GM21786 (cell line): ENCODE results near the gene THSD4.
"Not testable (repeated sequence)": the region's sequence is repeated elsewhere in the genome, so short reads cannot be mapped to it uniquely, and the experiment has no call there.

Experiments
- ATAC-seq: cut with Tn5 transposase; IDR thresholded peaks from one replicate; pipeline ENCODE4 v1.9.1; 2021; ENCODE audit not compliant: unreplicated experiment

THSD4 gene

DNA sequence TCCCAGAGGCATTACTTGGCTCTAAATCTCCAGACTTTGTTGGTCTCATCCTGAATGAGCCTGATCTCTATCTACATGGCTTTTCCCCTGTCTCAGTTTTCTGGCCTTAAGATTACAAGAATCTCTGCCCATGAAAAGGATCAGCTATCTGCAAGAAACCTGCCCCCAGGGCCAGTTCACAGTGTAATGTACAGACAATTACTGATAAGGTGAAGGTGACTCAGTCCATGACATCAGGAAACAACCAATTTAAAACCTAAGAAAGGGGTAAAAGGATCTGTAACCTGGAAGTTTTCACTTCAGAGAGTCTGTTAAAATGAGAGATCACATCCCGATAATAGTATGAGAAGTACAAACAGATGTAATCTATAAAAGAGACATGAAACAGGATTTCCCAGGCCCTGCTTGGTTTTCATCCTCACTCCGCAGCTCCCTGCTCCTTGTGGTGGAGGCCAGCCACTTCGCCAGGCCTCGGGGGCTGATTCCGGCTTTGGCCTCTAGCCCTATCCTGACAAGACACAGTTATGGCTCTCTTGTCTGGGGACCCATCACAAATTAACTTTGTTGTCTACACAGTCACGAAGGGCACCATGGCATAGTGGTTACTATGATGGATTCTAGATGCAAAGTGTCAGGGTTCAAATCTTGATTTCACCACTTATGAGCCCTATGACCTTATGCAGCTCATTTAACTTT is 136.9 kb downstream of the THSD4 start:
- no peak for ATAC-seq

DNA sequence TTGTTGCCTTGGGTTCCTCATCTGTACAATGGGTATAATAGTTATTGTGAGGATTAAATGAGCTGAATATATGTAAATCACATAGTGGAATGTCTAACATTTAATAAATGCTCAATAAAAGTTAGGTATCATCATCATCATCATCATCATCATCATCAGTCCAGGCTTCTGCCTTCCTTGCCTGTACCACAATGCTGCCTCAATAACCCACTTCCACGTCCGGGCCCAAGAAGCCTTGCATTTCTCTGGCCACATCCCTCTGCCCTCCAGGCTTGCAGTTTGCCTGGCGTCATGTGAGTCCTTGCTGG is 137.4 kb downstream of the THSD4 start:
- no peak for ATAC-seq

DNA sequence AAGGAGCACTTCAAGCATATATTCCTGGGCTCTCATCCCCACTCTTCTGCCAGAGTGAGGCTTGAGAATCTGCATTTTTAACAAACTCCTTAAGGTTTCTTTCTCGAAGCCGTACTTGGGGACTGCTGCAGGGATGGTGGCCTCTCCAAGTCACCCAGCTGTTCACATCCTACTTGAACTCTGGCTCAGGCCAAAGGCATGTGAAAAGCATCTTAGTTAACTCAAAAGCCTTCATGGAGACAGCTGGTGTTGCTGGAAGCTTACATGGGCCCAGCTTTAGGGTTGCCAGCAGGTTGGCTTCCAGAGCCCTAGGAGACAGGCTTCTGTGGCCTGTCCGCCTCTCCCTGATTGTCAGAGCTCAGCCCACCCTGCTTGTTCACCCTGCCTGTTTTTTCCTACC is 139.2 kb downstream of the THSD4 start:
- ATAC-seq: no peak

DNA sequence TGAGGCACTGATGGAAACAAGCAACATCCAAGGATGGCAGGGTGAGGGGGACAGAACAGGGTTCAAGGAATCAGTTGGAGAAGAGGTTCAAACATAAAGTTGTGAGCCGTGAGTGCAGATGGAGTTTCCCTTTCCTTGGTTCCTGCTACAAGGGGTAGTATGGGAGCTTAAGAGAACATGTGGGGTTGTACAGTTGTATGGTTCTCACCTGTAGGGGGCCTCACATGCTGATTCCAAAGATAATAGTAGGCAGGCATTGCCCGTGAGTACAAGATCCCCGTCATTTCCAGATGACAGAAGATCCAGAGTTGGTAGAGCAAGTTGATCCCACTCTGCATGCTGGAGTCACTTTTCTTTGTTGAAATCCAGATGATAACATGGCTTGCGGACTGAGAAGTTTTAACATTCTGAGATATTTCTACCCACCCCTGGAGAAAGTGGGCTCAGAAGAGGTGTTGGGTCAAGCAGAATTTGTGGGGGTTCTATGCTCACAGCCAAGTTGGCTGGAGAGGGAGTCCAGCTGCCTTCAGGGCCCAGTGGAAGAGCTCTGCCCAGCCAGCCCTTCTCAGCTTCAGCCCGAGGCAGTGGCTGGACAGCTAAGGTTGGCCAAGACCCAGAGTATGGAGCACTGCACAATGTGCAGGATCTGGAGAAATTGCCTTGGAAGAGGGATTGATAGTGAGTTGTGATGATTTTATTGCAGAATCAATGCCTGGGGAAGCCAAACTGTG is 141.8 kb downstream of the THSD4 start:
- no peak for ATAC-seq

DNA sequence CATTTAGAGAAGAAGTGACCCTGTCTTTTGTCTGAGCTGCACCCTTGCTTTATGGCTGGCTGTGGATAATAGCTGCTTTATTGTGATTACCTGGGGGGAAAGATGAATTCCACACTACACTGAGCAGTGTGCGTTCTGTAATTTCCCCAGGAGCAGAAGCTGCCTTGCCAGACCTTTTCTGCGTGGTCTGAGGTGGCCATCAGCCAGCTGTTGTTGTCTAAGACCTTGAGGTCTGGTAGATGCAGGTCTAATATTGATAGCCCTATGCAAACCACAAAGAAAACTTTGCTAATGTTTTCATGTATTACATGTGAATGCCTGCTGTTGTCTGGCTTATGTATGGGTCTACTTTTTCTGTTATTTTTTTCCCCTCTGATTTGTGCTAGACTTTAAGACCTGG is 144.6 kb downstream of the THSD4 start:
- no peak for ATAC-seq

DNA sequence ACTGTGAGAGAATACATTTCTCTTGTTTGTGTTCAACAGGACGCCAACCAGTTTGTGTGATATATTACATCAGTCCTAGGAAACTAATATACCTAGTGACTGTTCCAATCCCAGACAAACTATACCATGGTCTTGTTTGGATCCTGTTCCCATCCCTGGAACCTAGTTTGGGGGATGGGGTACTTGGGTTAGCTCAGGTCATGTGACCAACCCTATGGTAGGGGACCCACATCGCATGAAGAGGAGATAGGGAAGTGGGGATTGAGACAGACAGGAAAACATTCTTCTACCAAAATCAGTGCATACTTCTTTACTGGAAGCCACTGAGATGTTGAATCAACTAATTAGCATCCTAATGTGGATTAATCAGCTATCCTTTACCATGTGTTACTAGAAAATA is 146.1 kb downstream of the THSD4 start:
- ATAC-seq: no peak

DNA sequence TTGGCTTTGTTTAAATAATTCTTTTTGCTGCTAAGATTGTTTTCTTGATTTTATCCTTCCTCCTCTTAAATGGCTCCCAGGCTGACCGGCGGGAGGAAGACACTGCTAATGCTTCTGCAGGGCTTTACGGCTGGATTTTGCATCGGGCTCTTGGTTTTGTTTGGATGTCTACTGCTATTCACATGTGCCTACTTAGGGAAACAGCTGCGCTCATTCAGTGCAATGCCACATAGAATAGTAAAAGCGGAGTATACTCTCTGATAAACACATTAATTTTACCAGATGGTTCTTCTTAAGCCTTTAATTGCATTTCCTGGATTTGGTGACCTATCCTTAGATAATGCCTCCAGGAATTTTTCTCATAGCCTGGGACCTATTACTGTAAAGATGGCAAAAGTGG is 146.6 kb downstream of the THSD4 start:
- no peak for ATAC-seq

DNA sequence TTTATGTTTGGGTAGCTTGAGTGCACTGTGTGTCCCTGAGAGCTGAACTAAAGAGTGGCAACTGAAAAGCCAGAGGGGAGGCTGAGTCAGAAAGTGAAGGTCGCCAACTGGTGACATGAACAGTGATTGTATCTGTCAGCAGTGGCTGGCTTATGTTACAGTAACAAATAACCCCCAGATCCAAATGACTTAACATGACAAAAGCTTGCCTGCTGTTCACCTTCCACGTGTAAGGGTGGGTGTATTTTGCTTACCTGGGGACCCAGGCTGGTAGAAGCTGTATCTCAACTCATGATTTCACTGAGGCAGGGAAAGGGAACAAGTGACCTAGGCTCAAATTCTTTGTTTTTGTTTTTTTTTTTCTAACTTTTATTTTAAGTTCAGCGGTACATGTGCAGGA is 147.3 kb downstream of the THSD4 start:
- no peak for ATAC-seq

DNA sequence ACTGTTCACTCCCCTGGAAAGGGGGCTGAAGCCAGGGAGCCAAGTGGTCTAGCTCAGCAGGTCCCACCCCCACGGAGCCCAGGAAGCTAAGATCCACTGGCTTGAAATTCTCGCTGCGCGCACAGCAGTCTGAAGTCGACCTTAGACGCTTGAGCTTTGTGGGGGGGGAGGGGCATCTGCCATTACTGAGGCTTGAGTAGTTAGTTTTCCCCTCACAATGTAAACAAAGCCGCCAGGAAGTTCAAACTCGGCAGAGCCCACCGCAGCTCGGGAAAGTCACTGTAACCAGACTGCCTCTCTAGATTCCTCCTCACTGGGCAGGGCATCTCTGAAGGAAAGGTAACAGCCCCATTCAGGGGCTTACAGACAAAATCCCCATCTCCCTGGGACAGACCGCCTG is 150.3 kb downstream of the THSD4 start:
- ATAC-seq: not testable (repeated sequence)

DNA sequence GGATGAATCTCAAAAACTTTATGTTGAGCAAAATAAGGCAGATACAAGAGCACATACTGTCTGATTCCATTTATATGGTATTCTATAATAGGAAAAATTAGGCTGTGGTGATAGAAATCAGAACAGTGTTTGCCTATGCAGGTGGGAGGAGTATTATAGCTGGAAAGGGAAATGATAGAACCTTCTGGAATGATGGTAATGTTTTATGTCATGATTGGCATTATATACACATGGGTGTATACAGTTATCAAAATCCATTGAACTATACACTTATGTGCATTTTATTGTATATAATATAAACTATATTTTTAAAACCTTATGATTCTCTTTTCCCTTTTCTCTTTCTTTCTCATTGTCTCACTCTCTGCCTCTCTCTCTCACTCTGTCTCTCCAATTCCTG is 156.1 kb downstream of the THSD4 start:
- ATAC-seq: no peak

DNA sequence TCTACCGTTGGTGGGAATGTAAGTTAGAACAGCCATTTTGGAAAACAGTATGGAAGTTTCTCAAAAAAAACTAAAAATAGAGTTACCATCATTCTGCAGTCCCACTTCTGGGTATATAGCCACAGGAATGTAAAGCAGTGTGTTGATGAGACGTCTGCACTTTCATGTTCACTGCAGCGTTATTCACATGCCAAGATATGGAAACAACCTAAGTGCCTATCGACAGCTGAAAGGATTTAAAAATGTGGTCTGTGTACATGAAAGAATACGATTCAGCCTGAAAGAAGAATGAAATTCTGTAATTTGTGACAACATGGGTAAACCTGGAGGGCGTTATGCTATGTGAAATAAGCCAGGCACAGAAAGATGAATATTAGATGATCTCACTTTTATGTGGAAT is 157.7 kb downstream of the THSD4 start:
- no peak for ATAC-seq

DNA sequence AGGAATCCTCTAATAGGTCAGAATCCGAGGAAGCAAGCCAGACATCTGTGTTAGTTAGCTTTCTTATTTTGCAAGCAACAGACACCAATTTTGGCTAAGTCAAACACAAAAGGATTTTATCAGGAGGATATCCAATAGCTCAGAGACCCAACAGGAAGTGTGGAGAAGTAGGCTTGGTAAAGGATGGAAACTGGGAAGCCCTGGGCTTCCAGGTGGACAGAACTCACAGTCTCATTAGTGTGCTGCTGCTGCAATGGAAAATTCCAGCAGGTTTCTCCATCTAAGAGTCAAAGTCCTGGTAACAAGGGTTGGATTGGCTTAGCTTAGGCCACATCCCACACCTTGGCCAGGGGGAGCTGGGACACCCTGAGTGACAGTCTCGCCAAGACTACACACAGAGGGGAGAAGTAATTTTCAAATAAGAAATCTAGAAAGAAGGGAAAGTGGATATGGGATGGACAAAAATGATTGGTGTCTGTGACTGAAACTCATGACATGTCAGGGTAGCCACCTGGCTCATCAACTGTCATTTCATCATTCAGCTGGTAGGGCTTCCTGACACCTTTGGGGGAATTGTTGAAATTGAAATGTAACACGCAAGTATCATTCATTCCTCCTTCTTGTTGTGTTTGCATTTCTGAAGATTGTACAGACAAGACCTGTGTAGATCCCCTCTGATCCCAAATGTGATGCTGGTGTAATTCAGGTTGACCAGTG is 158.6 kb downstream of the THSD4 start:
- ATAC-seq: no peak

DNA sequence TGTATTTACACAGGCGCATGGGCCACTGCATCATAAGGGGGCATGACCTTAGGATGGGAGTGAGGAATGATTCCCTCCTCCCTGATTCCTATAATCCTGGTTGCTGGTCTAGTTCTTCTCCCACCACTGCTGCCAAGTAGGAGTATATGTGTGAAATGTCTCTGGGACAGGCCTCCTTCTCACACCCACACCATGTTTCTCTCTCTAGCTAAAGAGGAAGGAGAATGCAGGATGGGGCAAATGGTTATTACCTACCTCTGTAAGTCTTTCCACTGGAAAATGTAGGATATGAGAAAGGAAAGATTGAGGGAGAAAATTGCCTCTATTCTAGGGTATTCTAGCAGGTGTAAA is 159.2 kb downstream of the THSD4 start:
- ATAC-seq: no peak

DNA sequence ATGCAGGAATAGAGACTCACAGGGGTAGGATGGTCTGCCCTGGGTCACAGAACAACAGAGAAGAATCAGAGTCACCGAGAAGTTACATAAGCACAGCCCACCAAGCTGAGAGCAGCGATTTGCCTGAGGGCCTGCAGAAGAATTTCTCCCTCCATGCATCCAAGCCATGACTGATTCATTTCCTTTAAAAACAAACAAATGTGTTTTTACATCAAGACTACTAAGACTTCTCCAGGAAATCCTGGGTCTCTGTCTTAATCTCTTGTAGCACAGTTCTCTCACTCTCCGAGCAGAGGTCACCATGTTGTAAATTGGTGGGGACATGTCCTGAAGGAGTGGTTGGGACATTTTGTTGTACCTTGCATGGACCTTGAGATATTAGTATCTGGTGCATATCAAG is 159.8 kb downstream of the THSD4 start:
- ATAC-seq: no peak

DNA sequence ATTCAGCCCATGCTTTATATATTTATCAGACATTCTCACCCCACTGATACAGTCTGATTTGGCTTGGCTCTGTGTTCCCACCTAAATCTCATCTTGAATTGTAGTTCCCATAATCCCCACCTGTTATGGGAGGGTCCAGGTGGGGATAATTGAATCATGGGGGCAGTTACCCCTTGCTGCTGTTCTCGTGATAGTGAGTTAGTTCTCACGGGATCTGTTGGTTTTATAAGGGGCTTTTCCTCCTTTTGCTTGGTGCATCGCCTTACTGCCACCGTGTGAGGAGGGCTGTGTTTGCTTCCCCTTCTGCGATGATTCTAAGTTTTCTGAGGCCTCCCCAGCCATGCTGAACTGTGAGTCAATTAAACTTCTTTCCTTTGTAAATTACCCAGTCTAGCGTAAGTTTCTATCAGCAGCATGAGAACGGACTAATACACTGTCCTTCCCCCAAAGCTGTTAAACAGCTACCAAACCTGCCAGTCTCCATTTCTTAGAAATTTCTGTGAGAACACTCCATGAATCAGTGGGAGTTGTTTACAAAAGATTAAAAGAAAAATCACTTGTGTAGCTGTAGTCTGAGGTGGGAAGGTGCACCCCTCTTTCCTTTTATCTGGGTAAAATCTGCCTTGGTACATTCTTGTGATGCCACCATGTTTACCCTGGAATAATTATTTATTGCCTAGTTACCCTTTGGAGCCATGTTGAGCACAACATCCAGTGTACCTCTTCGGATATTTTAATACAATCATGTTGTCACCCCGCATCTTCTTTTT is 160.5 kb downstream of the THSD4 start:
- no peak for ATAC-seq

DNA sequence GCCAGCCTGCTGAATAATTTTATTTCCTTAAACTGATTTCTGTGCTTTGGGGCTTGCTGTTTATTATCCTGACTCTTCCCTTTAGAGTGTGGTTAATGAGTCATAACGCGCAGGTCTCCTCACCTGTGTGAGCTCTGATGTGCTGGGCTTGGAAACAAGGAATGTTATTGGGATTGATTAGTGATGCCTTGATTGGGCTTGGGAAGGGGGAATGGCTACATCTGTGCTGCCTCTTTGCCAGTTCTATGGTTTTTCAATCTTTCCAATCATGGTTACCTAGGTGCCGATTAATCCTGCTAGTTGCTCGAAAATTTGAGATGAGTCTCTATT is 161.0 kb downstream of the THSD4 start:
- no peak for ATAC-seq

DNA sequence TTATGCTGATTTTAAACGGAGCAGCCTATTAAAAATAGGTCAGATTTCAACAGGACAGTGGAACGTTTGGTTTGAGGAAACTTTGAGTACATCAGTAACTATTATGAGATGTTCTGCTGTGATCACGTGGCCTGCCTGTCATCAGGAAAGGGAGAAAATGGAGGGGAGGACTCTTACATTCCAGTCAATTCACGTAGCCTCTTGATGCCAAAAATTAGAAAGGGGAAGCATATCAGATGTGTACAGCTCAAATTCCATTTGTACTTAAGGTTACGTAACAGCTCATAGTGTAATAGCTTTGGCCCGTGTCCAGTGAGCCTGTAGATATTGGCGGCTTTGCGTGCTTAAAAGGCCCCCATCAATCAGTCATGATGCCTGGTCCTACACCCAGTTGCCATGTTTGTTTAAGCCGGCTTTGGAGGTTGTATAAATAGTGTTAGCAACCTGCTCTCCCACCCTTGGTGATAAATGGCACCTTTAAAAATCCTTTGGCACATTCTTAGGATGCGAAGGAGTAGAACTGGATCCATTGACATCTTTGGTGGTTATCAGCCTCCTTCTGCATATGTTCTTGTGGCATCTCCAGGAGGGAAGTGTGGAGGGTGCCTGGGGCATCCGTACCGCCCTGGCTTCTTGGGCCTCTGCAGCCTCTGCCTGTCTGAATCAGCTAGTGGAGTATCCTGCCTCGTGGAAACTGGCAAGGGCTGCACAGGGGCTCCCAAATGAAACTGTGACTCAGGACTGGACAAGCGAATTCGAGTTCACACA is 163.9 kb downstream of the THSD4 start:
- ATAC-seq: no peak

DNA sequence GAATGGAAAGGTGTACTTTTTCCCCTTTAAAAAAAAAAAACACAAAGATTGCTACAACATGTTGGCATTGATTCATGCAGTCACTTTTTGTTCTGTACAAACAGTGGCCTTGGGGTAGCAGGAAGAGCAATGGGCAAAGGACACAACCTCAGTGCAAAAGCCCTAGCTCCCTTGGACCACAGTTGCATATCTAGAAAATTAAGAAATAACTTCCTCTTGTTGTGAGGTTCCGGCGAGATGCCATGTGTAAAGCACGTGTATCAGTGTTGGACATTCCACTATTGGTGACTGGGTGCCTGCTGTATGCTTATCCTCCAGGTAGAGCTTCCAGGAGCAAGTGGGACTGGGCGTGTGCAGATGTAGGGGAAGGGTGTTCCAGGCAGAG is 164.5 kb downstream of the THSD4 start:
- no peak for ATAC-seq

DNA sequence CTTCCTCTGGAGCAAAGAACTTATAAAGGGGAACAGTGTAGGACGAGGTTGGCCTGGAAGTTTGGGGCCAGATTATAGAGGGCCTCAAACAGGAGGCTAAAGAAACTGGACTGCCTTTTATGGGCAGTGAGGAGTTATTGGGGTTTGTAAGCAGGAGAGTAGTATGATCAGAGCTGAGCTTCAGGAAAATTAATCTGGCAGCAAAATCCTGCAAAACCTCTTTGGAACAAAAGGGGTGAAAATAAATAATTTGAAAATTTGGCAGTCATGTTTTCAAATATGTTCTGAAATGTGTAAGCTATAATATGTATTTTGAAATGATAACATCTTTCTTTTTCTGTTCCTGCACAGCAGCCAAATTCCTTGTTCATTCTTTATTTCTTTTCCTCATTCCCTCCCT is 164.9 kb downstream of the THSD4 start:
- no peak for ATAC-seq

DNA sequence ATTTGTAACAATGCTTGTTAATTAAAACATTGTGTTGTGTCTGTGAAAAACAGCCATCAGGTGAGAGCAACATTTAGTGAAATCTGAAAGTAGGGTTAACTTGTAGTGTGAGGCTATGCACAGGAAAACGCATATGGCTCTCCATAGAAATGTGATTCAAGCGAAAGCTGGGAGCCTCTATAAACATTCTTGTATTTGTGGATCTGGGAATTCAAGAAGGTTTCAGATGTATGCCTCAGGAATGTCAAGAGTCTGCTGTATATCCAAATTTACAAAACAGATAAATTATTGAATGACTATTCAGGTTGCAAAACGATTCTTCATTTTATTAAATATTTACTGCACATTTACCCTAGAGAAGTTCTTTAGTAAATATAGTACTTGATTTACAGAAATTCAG is 166.0 kb downstream of the THSD4 start:
- ATAC-seq: no peak

DNA sequence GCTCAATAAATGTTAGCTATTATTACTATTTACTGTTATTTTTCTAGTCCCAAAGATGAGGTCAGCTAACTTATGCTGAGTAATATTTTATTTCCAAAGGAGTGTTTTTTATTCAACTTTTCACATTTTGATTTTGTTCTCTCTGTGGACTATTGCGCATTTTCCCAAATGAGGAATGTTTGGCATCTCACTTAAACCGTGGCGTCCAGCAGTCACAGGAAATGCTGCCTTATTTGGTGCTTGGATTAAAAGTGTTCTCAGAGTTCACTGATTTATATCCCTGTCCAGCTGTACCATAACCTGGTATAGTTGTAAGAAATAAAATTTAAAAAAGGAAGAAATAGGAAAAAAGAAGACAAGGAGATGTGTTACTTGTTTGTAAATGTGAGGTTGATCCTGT is 166.8 kb downstream of the THSD4 start:
- ATAC-seq: no peak
